NCI-H1436 treated with DMSO at 0.1 percent for 48 hours (cell line): ENCODE measurements around the gene COL4A6.

Experiments used
- DNase-seq: peaks from one replicate; lab custom pipeline; 2025; lab: John Stamatoyannopoulos, UW

The COL4A6 gene

GRCh38 chrX:108270739-108271396, 167.4 kb downstream of the COL4A6 start:
- DNase-seq, result no peak

- DNase-seq, result no peak
Observed at GRCh38 chrX:108270280-108270679, 167.9 kb downstream of the COL4A6 start.

GRCh38 chrX:108268434-108269080, 169.7 kb downstream of the COL4A6 start:
- DNase-seq, result no peak

GRCh38 chrX:108267557-108267956, 170.7 kb downstream of the COL4A6 start:
- no peak for DNase-seq

GRCh38 chrX:108264376-108264775, 173.8 kb downstream of the COL4A6 start:
- DNase-seq, result no peak

GRCh38 chrX:108261549-108262203, 176.5 kb downstream of the COL4A6 start:
- no peak for DNase-seq

GRCh38 chrX:108257556-108257955, 180.7 kb downstream of the COL4A6 start:
- no peak for DNase-seq

- DNase-seq, result no peak
Observed at GRCh38 chrX:108254636-108255035, 183.6 kb downstream of the COL4A6 start.

GRCh38 chrX:108250654-108251579, 187.3 kb downstream of the COL4A6 start:
- no peak for DNase-seq

- DNase-seq, result no peak
Observed at GRCh38 chrX:108246304-108246954, 191.8 kb downstream of the COL4A6 start.

- no peak for DNase-seq
Observed at GRCh38 chrX:108245462-108245861, 192.8 kb downstream of the COL4A6 start.

GRCh38 chrX:108235986-108236385, 202.2 kb downstream of the COL4A6 start:
- no peak for DNase-seq

GRCh38 chrX:108230574-108230973, 207.6 kb downstream of the COL4A6 start:
- DNase-seq, result no peak

GRCh38 chrX:108224727-108225621, 213.2 kb downstream of the COL4A6 start:
- peak; percentile 1 for DNase-seq

GRCh38 chrX:108224218-108224617, 214.0 kb downstream of the COL4A6 start:
- DNase-seq, result no peak

- no peak for DNase-seq
Observed at GRCh38 chrX:108223585-108223984, 214.6 kb downstream of the COL4A6 start.

GRCh38 chrX:108221301-108221864, 216.8 kb downstream of the COL4A6 start:
- DNase-seq, result no peak

GRCh38 chrX:108219949-108220601, 218.1 kb downstream of the COL4A6 start:
- DNase-seq, result no peak

- no peak for DNase-seq
Observed at GRCh38 chrX:108217876-108218275, 220.3 kb downstream of the COL4A6 start.
